Astrocyte of the cerebellum (primary cell): ENCODE measurements around the gene MYBPHL.
"Not testable (repeated sequence)": the region's sequence is repeated elsewhere in the genome, so short reads cannot be mapped to it uniquely, and the experiment has no call there.

Experiments
- DNase-seq: peaks from one replicate; pipeline ENCODE4 v3.0.0-alpha.2; 2011; ENCODE audit warnings: low read depth
- H3K4me3 ChIP-seq: 2 replicates; pipeline ENCODE4 v1.5.1; 2011; ENCODE audit warnings: mild to moderate bottlenecking, low read depth, low read length, moderate library complexity
- in situ Hi-C: cut with HindIII; loops from 2 replicates; pipeline ENCODE4 v1.10.0; 2017; ENCODE audit warnings: low sequenced_read_pairs
- TF ChIP-seq, protein P1 (sequence below): IDR thresholded peaks from 2 replicates; pipeline ENCODE4 v1.5.1; 2012; ENCODE audit warnings: low read length, low read depth, moderate library complexity, mild to moderate bottlenecking; ENCODE audit errors: missing control alignments

Gene MYBPHL

DNA sequence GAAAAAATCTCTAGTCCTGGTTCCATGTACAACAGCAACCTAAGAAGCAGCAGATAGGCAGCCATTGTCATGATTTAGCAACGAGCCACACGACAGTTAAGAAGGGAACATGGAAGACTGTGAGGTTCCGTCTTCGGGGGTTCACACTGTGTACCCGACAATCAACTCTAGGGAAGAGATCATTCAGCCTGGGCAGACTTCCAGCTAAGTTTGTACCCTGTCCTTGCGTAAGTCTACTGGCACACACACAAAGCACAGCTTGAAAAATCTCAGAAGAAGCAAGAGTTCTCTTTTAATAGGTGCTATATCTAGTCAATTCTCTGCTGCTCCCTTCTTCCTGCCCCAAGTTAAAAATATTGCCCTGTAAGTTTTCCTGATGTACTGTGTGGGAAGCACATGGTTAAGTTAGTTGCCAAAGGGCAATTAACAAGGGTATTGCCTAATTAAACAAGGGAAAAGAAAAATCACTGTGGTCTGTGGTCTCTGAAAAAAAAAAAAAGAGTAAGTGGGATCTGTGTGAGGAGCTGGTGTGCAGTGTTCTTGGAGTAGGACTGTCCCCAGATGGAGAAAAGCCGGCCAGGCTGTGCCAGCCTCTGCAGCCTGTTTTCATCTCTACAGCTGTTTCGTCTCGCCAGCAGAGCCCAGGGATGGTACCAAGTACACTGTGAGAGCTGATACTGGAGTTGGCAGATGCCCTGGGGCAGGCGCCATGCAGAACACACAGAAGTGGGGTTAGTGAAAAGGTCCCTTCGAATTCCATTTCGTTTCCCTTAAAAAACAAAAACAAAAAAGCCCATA, 6.4 kb upstream of the MYBPHL start:
- H3K4me3 ChIP-seq = no peak overlapping the region
- DNase-seq = no peak
- TF ChIP-seq, protein P1, sequence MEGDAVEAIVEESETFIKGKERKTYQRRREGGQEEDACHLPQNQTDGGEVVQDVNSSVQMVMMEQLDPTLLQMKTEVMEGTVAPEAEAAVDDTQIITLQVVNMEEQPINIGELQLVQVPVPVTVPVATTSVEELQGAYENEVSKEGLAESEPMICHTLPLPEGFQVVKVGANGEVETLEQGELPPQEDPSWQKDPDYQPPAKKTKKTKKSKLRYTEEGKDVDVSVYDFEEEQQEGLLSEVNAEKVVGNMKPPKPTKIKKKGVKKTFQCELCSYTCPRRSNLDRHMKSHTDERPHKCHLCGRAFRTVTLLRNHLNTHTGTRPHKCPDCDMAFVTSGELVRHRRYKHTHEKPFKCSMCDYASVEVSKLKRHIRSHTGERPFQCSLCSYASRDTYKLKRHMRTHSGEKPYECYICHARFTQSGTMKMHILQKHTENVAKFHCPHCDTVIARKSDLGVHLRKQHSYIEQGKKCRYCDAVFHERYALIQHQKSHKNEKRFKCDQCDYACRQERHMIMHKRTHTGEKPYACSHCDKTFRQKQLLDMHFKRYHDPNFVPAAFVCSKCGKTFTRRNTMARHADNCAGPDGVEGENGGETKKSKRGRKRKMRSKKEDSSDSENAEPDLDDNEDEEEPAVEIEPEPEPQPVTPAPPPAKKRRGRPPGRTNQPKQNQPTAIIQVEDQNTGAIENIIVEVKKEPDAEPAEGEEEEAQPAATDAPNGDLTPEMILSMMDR = no peak
- in situ Hi-C loops = no loop called here

DNA sequence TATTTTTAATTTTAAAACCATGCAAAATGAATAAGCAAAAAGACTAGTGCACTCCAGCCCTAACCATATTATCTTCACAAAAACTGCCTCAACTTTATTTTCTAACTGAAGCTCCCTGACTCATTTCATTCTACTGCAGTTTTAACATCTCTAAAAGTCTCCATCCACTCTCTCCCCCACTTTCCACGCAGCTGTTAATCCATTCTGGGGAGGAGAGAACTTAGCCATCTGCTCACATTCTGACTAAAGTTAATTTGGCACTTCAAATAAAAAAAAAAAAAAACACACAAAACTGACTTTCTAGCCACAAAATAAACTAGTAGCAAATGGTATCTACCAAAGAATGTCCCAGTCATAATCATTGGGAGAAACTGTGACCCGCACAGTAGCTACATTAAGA, 5.4 kb upstream of the MYBPHL start:
- in situ Hi-C loops = no loop called here
- DNase-seq = no peak
- TF ChIP-seq, protein P1 = no peak
- no peak overlapping the region for H3K4me3 ChIP-seq

DNA sequence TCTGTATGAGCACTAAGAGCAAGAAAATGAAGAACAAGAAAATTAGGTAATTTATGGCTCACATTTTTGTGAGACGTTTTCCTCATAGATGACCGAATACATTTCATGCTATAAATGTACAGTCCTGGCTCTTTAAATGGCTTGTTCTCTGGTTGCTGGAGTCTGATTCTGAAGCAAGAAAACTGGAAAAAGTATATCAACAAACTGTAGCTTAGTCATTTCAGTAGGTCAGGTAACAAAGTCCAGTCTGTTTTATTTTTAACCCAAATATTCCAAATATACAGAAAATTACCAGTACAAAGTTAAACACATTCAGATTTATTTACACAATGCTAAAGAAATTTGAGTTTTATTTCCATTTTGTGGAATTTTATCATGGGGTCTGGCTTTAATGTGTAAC, 2.5 kb upstream of the MYBPHL start:
- in situ Hi-C loops = no loop called here
- no peak overlapping the region for H3K4me3 ChIP-seq
- TF ChIP-seq, protein P1 = no peak
- no peak for DNase-seq

DNA sequence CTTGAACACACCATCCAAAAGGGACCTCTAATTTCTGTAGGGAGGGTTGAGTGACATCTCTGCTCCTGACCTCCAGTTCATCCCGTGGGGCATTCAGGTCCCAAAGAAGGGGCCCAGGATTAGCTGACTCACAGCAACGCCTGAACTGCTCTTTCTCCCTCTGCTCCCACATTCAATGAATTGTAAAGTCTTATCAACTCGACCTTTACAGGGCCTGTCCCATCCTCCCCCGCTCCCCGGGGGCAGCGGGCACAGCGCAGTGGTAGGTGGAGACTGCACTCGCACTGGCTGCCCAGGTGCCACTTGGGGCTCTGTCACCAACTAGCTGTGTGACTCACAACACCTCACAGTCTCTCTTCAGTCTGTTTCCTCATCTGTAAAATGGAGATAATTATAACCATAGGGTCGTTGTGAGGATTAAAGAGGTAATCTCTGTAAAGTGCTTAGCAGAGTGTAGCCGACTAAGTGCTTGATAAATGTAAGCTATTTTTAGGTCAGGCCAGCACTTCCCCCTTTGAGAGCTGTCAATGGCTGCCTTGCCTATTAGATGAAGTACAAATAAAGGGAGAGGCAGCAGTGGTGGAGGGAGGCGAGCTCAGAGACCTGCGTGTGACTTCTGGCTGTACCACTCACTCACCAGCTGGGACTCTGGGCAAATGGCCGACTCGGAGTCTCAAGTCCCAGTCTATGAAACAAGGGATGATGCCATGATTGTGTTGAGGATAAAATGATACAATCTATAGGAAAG, 637 bp upstream of the MYBPHL start:
- no peak overlapping the region for H3K4me3 ChIP-seq
- TF ChIP-seq, protein P1 = no peak
- no peak for DNase-seq
- in situ Hi-C loops = no loop called here

DNA sequence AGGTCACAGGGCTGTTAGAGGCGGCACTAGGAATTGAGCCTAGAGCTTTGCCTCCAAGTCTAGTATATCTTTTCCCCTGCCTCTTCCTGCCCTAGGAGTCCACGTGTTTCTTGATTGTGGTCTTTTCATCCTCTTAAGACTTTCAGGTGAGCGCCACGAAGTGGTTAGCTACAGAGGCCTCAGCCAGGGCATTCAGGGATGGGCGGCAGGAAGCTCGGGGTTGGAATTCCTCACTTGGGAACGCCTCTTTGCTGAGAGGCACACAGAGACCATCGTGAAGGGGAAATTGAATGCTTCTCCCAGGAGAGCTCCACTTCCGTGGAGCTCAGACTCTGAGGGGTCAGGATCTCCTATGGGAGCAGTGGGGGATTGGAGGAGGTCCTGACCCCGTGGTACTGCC, 820 bp downstream of the MYBPHL start:
- DNase-seq, in situ Hi-C loops, H3K4me3 ChIP-seq: not testable (repeated sequence)

DNA sequence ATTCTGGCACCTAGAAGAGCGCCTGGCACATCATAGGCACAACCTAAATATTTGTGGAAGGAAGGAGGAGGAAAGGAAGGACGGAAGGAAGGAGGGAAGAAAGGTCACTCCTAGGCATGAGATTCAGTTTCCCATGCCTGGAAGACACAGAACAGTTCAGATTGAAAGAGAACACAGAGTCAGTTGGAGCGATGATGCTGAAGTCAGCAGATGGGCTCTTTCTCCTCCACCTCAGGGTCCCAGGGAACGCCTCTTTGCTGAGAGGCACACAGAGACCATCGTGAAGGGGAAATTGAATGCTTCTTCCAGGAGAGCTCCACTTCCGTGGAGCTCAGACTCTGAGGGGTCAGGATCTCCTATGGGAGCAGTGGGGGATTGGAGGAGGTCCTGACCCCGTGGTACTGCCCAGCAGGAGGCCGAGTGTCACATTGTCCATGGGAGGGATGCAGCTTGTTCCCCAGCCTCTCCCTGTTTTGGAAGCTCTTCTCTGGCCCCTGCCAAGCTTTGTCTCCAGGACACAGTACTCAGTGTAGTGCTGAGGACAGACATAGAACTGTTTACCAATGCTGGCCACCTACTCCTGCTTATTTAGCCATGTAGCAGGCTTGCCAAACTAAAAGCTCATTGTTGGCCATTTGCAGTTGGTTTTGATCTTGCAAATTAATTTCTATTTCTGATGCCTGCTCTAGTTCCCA, 2.4 kb downstream of the MYBPHL start:
- no peak for DNase-seq
- TF ChIP-seq, protein P1 = no peak
- in situ Hi-C loops = no loop called here

More for the DNA sequence above, 2.4 kb downstream of the MYBPHL start:
- no peak overlapping the region for H3K4me3 ChIP-seq
